Stimulated activated CD8-positive, alpha-beta memory T cell treated with anti-CD3 and anti-CD28 coated beads, Interleukin-12 subunit alpha, Interleukin-12 subunit beta, amount 100 ng/mL, for 4 hours (primary cell): Measurements from ENCODE around the gene GTF2E1.

Experiments used
- DNase-seq: peaks from one replicate; pipeline ENCODE4 v3.0.0-alpha.2; 2020; ENCODE audit warnings: low read depth

GTF2E1 gene

DNA sequence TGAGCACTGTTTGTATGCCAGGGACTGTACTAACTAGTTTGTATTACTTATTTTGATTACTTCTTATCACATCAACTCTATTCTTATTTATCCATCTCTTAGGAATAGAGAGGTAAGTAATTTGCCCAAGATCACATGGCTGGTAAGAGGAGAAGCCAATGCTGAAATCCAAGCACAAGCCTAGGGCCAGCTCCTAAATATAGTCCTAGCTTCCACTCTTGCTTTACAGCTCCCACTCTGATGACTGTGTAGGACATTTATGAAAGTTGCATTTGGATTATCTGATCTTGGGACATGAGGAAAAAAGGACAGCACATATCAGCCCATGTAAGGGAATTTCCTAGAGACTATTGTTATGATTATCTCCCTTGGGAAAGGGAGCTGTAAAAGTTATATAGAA lies 58.1 kb downstream of the GTF2E1 start:
- no peak for DNase-seq

DNA sequence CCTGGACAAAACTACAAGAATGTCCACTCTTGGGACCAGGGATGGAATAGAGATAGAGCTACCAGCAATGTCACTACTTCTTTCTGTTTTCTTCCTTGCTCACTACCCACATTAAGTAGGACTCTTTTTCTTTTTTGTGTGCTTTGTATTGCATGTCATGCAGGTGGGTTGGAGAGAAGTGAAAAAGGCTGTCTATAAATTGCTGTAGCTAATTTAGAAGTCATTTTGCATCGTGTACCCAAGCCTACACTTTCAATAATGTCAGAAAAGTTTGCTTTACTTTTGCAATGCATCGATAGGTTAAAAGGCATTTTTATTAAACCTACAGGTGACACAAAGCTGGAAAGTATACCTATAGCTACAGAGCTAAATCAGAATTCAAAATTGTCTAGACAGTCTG lies 58.9 kb downstream of the GTF2E1 start:
- no peak for DNase-seq

DNA sequence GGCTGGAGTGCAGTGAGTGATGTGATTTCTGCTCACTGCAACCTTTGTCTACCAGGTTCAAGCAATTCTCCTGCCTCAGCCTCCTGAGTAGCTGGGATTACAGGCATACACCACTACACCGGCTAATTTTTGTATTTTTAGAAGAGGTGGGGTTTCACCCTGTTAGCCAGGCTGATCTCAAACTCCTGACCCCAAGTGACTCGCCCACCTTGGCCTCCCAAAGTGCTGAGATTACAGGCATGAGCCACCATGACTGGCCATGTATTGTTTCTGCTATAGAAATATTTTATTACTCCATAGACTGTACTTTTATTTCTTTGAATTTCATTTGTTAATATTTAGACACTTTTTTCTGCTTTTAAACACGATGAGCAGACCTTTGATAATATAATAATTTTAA lies 60.4 kb downstream of the GTF2E1 start:
- no peak for DNase-seq

DNA sequence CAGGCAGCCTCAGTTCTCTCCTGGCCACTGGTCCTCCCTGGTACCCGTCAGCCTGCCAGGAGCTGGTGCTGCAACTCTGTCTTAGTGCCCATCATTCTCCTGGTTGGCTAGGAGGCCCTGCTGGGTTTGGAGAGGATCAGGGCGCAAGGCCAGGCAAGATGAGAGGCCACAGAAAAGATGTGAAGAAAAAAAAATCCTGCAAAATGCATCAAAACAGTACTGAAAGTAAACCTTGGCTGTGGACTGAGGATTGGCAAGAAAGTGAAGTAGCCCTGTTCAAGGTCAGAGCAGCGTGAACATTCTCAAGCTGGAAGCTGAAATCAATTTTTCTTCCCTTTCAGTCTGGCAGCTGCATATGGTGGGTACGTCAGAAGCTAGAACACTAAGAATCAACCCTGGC lies 74.2 kb downstream of the GTF2E1 start:
- no peak for DNase-seq

DNA sequence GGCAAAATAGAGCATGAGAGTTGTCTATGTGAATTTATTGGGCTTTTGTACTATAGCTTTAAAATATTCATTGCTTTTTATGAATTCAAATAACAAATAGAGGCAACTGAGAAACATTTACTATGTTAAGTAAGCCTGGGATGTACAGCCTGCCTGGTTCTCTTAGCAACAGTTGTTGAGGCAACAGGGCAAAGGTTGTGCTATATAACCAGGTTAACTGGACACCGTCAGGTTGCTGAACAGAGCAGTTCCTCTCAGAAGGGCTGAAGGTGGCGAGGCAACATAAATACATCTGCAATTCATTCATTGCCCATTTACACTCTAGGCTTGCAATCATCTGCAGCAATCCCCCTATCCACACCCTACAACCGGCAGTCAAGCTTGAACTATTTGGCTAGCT lies 78.2 kb downstream of the GTF2E1 start:
- no peak for DNase-seq

DNA sequence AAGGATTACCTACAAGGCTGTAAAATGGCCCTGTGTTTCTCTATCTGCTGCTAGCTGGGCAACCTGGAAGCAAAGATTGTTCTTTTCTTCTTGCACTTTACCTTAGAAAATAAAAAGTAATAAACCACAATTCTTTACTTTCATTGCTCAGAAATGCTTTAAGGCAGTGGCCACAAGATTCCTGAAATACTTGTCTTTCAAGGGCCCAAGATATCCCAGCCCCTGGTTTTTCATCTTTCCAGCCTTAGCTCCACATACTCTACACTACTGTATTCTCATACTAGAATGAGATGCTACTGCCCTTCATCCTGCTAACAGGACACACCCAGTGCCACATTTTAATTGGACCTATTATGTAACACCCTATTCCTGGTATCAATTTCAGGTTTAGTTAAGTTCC lies 78.9 kb downstream of the GTF2E1 start:
- DNase-seq, result no peak

DNA sequence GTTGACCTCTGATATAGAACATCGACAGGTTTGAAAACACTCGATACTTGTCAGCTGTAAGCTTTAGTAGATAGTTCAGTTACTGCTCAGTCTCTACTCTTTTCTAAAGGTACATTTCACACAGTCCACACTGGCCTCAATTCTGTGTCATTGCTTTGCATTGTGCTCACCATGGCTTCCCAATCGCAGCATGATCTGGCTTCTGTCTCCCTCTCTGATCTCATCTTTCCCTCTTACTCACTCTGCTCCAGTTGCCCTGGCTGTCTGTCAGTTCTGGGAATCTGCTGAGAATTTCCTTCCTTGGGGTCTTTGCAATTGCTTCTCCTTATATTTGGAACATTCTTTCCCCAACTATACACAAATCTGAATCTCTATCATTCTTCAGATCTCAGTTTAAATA lies 80.6 kb downstream of the GTF2E1 start:
- DNase-seq, result no peak

DNA sequence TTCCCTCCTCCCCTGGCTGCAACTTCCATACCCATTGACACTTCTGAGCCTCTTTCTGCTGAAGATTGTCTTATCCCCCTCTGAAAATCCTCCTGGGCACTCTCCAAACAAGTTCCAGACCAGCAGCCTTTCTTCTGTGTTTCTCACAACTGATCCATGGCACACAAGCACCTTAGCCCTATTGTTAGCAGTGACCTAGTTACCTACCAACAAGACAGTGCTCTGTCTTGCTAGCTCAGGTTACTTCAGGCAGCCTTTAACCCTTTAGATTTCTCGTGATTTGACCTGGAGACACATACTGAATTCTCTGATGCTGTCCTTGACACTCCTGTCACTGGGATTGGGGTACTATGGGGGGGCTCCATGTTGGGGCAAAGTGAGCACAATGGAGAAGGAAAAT lies 82.1 kb downstream of the GTF2E1 start:
- no peak for DNase-seq

DNA sequence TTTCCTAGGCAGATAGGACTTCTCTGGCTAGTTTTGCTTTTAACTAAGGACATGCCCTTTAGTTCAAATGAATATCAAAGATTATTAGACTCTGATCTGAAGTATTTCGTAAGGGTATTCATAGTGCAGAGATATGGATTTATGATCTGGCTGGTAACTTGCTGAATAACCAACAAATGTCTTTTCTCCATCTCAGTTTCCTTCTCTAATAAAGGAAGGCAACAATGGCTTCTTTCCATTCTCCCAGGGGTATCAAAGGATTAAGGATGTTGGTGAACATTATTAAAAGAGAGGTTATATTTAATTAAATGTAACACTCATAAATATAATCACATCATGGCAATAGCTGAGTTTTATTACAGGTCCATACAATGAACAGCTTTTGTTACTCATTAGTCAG lies 86.3 kb downstream of the GTF2E1 start:
- DNase-seq, result no peak

DNA sequence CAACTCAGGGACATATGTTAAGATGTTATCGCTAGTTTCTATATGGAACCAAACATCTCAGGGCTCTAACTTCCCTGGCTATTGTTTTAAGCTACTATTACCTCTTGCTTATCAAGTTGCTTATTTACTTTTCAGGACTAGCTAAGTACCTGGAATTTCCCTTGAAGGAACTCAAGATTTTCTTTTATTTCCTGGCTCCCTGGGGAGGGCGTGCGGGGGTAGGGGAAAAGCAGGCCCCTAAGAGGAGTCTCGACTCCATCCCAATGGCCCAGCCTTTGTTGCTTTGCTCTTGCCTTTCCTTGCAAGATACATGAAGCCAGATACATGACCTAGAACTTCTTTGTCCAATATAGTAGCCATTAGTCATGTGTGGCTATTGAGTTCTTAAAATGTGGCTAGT lies 88.5 kb downstream of the GTF2E1 start:
- no peak for DNase-seq
